ENCODE data around the gene SH3PXD2B.
"Not testable (repeated sequence)": the region's sequence is repeated elsewhere in the genome, so short reads cannot be mapped to it uniquely, and the experiment has no call there.

GRCh38 chr5:172348733-172349132 is 105.6 kb downstream of the SH3PXD2B start:
- TF ChIP-seq, protein P1, sequence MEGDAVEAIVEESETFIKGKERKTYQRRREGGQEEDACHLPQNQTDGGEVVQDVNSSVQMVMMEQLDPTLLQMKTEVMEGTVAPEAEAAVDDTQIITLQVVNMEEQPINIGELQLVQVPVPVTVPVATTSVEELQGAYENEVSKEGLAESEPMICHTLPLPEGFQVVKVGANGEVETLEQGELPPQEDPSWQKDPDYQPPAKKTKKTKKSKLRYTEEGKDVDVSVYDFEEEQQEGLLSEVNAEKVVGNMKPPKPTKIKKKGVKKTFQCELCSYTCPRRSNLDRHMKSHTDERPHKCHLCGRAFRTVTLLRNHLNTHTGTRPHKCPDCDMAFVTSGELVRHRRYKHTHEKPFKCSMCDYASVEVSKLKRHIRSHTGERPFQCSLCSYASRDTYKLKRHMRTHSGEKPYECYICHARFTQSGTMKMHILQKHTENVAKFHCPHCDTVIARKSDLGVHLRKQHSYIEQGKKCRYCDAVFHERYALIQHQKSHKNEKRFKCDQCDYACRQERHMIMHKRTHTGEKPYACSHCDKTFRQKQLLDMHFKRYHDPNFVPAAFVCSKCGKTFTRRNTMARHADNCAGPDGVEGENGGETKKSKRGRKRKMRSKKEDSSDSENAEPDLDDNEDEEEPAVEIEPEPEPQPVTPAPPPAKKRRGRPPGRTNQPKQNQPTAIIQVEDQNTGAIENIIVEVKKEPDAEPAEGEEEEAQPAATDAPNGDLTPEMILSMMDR (IDR thresholded peaks at IDR 0.05; ENCODE audit: low read length): not testable (repeated sequence)
- not testable (repeated sequence) for TF ChIP-seq EZH2 (IDR thresholded peaks at IDR 0.05; ENCODE audit: borderline replicate concordance, low read length)

Data from OCI-LY1 (cell line).